Parathyroid adenoma (tissue), 2 donors: Measurements from ENCODE around the gene ELK3.

Experiments used
- H2AFZ ChIP-seq: fragments of 300-600 bp; sonication (generic); one replicate; pipeline ENCODE4 v1.7.0; 2017; ENCODE audit warnings: antibody characterized with exemption, mild to moderate bottlenecking
- H3K27ac ChIP-seq: fragments of 300-600 bp; sonication (generic); one replicate; pipeline ENCODE4 v1.7.0; 2017
- H3K27me3 ChIP-seq: fragments of 300-600 bp; sonication (generic); one replicate; pipeline ENCODE4 v1.7.0; 2017; ENCODE audit warnings: low read length; ENCODE audit not compliant: control insufficient read depth, insufficient read depth
- H3K36me3 ChIP-seq: fragments of 300-600 bp; sonication (generic); one replicate; pipeline ENCODE4 v1.7.0; 2017; ENCODE audit warnings: low read length; ENCODE audit not compliant: control insufficient read depth, insufficient read depth
- H3K4me1 ChIP-seq: fragments of 300-600 bp; sonication (generic); one replicate; pipeline ENCODE4 v1.7.0; 2017; ENCODE audit warnings: control low read depth
- H3K4me2 ChIP-seq: fragments of 300-600 bp; sonication (generic); one replicate; pipeline ENCODE4 v1.7.0; 2017; ENCODE audit warnings: low read length
- H3K4me3 ChIP-seq: fragments of 300-600 bp; sonication (generic); one replicate; pipeline ENCODE4 v1.7.0; 2017; ENCODE audit warnings: low read depth, low read length
- H3K79me2 ChIP-seq: fragments of 300-600 bp; sonication (generic); one replicate; pipeline ENCODE4 v1.7.0; 2017; ENCODE audit warnings: control low read depth
- H3K9ac ChIP-seq: fragments of 300-600 bp; sonication (generic); one replicate; pipeline ENCODE4 v1.7.0; 2017; ENCODE audit warnings: mild to moderate bottlenecking
- H3K9me3 ChIP-seq: fragments of 300-600 bp; sonication (generic); one replicate; pipeline ENCODE4 v1.7.0; 2017; ENCODE audit warnings: low read length; ENCODE audit not compliant: control insufficient read depth
- TF ChIP-seq, protein P1 (sequence below): fragments of 300-600 bp; sonication (generic); IDR thresholded peaks from one replicate; pipeline ENCODE4 v1.7.0; 2017; ENCODE audit warnings: antibody characterized with exemption, mild to moderate bottlenecking
- donor health status: primary hyperparathyroidism.

Gene ELK3

GRCh38 chr12:96185914-96186313 lies 8.3 kb upstream of the ELK3 start:
- no peak overlapping the region for H3K27ac ChIP-seq
- H3K9ac ChIP-seq = no peak overlapping the region
- H3K4me2 ChIP-seq = no peak overlapping the region
- no peaks in the 10 kb centered on the region for H3K36me3 ChIP-seq
- no peak overlapping the region for H2AFZ ChIP-seq
- TF ChIP-seq, protein P1, sequence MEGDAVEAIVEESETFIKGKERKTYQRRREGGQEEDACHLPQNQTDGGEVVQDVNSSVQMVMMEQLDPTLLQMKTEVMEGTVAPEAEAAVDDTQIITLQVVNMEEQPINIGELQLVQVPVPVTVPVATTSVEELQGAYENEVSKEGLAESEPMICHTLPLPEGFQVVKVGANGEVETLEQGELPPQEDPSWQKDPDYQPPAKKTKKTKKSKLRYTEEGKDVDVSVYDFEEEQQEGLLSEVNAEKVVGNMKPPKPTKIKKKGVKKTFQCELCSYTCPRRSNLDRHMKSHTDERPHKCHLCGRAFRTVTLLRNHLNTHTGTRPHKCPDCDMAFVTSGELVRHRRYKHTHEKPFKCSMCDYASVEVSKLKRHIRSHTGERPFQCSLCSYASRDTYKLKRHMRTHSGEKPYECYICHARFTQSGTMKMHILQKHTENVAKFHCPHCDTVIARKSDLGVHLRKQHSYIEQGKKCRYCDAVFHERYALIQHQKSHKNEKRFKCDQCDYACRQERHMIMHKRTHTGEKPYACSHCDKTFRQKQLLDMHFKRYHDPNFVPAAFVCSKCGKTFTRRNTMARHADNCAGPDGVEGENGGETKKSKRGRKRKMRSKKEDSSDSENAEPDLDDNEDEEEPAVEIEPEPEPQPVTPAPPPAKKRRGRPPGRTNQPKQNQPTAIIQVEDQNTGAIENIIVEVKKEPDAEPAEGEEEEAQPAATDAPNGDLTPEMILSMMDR = no peak
- H3K79me2 ChIP-seq = no peaks in the 10 kb centered on the region
- no peaks in the 10 kb centered on the region for H3K27me3 ChIP-seq
- H3K9me3 ChIP-seq = no peaks in the 10 kb centered on the region
- peaks cover 3% of the 10 kb centered on the region for H3K4me1 ChIP-seq
- H3K4me3 ChIP-seq = no peak overlapping the region

DNA sequence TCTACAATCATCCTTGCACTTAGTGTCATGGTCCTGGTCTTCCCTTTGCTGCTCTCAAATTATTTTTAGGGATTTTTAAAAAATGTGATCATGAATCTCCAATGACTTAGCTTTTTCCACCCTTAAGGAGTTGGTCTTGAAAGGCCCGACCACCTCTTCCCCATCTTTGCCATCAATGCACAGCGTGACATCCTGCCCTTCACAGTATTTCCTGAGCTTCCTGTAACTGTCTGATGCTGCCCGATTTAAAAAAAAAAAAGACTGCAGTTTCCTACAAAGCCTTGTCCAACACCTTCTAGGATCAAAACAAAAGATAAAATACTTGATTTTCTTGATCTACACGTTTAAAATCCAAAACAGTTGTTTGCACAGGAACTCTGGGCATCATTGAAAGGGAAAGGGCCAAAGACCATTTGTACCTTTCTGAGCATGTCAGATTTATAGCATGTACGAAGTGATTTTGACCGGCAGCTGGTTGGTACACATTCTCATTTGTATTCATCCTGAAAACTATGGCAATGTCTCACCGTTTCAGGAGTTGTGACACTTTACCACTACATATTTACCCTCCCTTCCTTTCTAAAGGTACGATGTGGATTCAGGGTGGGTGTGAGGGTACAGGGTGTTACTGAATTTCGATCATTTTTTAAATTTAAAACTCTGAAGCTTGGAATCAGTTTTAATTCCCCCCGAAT lies 7.4 kb upstream of the ELK3 start:
- H3K9ac ChIP-seq = no peak overlapping the region
- no peaks in the 10 kb centered on the region for H3K79me2 ChIP-seq
- no peak overlapping the region for H3K4me2 ChIP-seq
- peak overlapping the region; percentile 9 for H3K27ac ChIP-seq
- H3K4me3 ChIP-seq = no peak overlapping the region
- peak overlapping the region; percentile 68 for H2AFZ ChIP-seq
- TF ChIP-seq, protein P1 = no peak
- H3K27me3 ChIP-seq = no peaks in the 10 kb centered on the region
- H3K9me3 ChIP-seq = no peaks in the 10 kb centered on the region
- no peaks in the 10 kb centered on the region for H3K36me3 ChIP-seq
- peaks cover 3% of the 10 kb centered on the region for H3K4me1 ChIP-seq

DNA sequence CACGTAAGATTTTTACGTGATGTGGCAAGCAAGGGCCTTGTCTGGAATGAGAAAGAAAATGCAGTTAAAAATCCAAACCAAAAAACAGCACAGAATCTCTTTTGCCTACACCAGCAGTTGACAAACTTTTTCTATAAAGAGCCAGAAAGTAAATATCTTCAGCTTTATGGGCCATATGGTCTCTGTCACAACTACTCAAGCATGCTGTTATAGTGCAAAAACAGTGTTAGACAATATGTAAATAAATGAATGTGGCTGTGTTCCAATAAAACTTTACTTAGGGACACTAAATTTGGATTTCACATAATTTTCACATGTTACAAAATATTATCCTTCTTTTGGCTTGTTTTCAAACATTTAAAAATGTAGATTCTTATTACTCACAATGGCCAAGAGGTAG lies 6.2 kb upstream of the ELK3 start:
- H3K4me1 ChIP-seq = peaks cover 3% of the 10 kb centered on the region
- H3K27ac ChIP-seq = no peak overlapping the region
- H3K27me3 ChIP-seq = no peaks in the 10 kb centered on the region
- no peak overlapping the region for H3K9ac ChIP-seq
- TF ChIP-seq, protein P1 = no peak
- H3K4me3 ChIP-seq = no peak overlapping the region
- H2AFZ ChIP-seq = no peak overlapping the region
- H3K79me2 ChIP-seq = no peaks in the 10 kb centered on the region
- H3K4me2 ChIP-seq = no peak overlapping the region
- no peaks in the 10 kb centered on the region for H3K36me3 ChIP-seq
- H3K9me3 ChIP-seq = no peaks in the 10 kb centered on the region

- Histone ChIP-seq H3K9me3 (no peaks in the 10 kb centered on the region), H3K36me3 (no peaks in the 10 kb centered on the region), H3K4me1 (peaks cover 3% of the 10 kb centered on the region), H3K4me2 (no peak overlapping the region), H3K27me3 (no peaks in the 10 kb centered on the region), H3K4me3 (no peak overlapping the region), H2AFZ (no peak overlapping the region), H3K9ac (no peak overlapping the region), H3K27ac (no peak overlapping the region), H3K79me2 (no peaks in the 10 kb centered on the region)
- TF ChIP-seq, protein P1 = no peak
Observed at GRCh38 chr12:96189781-96190180, 4.4 kb upstream of the ELK3 start.

DNA sequence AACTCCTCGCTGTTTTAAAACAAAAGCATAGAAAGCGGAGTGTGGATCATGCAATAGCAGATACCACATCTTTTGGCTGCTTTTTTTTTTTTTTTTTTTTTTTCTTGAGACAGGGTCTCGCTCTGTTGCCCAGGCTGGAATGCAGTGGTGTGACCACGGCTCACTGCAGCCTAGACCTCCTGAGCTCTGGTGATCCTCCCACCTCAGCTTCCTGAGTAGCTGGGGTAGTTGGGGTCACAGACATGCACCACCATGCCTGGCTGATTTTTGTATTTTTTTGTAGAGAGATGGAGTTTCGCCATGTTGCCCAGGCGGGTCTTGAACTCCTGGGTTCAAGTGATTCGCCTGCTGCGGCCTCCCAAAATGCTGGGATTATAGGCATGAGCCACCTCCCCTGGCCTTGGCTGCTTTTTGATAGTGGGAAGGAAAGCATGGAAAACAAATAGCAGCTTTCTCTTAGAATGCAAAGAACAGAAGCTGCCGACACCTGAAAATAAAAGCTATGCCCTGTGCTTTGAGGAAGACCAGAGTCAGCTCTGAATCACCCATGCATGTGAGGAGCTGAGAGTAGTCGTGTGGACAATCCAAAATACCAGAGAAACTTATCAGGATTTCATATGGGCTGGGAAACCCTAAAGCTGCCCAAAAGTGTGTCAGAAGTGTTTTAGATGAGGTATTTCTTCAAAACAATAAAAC lies 3.6 kb upstream of the ELK3 start:
- Histone ChIP-seq H3K27ac (no peak overlapping the region), H3K27me3 (no peaks in the 10 kb centered on the region), H3K36me3 (no peaks in the 10 kb centered on the region), H3K4me3 (no peak overlapping the region), H3K9ac (no peak overlapping the region), H3K9me3 (no peaks in the 10 kb centered on the region), H3K4me2 (no peak overlapping the region), H3K79me2 (no peaks in the 10 kb centered on the region), H2AFZ (peak overlapping the region; percentile 34), H3K4me1 (peaks cover 3% of the 10 kb centered on the region)
- TF ChIP-seq, protein P1 = no peak
